GM04503 (cell line): ENCODE measurements around the gene GALM.
"Not testable (repeated sequence)": the region's sequence is repeated elsewhere in the genome, so short reads cannot be mapped to it uniquely, and the experiment has no call there.

Experiments
- DNase-seq: peaks from one replicate; pipeline ENCODE4 v3.0.0-alpha.2; 2012; ENCODE audit warnings: low read depth

Gene GALM

DNA sequence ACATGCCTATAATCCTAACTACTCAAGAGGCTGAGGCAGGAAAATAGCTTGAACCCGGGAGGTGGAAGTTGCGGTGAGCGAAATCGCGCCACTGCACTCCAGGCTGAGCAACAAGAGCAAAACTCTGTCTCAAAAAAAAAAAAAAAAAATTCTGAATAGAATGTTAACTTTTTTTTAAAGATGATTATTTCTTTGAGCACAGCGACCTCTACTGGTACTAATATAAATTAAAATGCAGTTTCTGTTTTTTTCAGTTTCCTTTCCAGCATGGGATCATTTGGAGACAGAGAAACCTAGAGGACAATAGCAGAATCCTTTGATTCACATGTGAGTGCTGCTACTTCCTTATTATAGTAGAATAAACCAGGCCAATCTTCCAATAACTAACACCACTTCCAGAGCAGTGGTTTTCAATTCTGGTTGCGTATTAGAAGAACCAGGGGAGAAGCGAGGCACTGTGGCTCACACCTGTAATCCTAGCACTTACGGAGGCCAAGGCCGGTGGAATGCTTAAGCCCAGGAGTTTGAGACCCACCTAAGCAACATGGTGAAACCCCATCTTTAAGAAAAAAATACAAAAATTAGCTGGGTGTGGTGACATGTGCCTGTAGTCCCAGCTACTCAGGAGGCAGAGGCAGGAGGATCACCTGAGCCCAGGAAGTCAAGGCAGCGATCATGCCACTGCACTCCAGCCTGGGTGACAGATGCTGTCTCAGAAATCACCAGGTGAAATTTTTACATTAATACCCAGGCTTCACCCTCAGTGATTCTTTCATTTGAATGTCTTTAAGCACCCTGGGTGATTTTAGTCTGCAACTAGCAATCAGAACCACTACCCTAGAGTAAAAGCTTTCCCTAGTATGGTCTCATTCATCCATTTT is 75.2 kb downstream of the GALM start:
- no peak for DNase-seq

DNA sequence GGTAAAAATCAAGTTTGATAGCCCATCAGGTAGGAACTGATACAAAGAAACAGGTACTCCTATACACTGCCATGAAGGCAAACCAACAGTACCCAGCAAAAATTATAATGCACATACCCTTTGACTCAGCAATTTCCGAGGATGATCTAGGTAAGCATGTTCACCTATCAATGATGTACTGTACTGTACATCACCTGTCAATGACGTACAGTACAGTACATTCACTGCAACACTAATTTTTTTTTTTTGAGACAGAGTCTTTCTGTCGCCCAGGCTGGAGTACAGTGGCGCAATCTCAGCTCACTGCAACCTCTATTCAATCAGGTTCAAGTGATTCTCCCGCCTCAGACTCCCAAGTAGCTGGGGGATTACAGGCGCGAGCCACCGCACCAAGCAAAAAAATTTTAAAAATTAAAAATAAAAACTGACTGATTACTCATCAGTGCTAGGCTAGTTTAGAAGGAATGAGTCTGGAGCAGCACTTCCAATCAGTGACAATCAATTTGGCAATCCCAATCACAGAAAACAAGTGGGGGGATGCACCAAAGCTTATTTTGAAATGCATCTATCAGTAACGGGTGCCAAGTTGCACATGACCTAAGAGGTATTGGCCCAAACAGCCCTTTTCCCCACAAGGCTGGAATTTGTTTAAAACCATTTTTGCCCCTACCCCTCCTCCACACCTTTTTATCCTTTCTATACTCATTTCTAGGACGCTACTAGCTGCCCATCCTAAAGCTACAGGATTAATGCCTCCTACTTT is 77.1 kb downstream of the GALM start:
- DNase-seq, result no peak

DNA sequence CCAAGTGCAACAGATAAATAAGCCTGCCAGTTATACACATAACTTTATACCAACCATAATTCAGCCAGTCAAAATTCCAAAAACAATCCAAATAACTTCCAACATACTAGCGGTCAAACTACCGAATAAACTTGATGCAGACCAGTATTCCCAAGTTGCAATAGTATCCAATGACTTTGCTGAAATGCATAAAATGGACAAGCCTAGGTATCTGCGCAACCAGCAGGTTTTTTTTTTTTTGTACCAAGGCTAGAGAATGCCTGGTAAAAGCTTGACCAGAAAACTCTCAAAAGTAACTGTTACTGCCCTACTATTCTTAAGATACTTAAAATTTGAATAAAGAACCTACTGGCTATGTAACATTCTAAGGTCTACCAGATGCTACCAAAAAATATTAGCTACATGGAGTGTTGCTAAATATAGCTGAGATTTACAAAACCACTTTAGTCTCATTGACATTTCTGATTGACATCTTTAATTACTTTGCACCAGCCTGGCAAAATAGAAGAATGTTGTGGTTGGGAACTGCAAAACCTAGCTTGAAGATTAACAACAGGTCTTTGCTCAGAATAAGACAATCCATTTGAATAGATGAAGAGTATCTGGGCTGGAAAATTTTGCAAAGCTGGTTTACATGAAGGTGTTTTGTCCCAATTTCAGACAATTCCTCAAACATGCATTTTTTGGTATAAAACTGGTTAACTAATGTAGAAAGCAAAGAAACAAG is 77.9 kb downstream of the GALM start:
- DNase-seq, result no peak

DNA sequence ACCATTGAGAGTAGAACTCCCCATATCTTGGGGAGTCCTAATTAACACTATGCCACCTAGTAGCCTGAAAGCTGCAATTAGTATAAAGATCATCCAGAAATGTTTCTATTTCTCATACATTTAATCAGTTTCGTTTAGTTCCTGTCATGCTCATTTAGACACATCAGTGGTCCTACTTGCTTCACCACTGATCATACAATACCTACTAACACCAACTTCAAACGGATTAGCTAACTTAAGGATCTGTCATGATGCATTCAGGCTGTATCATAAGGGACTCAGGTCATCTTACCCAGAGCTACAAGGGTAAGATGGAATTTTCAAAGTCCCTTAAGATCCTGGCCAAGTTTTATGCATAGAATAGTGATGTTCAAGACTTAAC is 78.5 kb downstream of the GALM start:
- DNase-seq, result no peak

DNA sequence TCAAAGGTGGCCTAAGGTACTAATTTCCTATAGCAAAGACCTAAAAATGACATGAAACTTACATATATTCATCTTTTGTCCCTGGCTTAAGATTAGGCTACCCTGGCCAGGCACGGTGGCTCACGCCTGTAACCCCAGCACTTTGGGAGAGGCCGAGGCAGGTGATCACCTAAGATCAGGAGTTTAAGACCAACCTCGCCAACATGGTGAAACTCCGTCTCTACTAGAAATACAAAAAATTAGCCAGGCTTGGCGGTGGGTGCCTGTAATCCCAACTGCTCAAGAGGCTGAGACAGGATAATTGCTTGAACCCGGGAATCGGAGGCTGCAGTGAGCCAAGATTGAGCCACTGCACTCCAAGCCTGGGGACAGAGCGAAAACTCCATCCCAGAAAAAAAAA is 79.4 kb downstream of the GALM start:
- no peak for DNase-seq

DNA sequence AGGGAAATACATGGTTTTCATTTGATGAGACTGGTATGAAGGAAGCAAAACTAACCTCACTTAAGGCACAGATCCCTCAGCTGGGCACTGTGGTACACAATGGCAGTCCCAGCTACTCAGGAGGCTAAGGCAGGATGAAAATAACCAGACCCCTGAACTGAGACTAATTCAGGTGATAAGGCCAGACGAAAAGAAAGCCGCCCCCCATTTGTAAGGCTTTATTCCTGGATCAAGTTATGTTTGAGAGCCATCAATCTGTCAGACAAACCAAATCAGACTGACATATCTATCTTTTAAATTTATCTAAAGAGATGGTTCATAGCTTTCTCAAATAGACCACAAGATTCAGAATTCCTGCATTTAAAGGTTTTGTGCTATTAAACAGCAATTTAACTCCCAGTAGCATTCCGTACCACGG is 81.1 kb downstream of the GALM start:
- no peak for DNase-seq

DNA sequence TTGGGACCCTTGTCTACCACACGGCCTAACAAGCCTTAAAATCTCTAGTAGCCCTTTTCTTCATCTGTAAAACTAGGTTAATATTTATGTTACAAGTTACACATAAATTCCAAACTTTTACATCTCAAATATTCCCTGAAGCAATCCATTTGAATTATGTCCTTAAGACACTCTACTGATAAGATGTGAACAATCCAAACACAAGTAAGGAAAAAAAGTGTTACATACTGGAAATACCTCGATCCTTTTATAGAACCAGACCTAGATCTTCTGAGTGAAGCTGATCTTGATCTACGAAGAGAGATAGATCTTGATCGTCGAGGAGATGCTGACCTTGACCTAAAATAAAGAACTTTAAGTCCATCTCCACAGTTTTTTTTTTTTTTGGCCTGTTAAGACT is 81.9 kb downstream of the GALM start:
- DNase-seq, result no peak

DNA sequence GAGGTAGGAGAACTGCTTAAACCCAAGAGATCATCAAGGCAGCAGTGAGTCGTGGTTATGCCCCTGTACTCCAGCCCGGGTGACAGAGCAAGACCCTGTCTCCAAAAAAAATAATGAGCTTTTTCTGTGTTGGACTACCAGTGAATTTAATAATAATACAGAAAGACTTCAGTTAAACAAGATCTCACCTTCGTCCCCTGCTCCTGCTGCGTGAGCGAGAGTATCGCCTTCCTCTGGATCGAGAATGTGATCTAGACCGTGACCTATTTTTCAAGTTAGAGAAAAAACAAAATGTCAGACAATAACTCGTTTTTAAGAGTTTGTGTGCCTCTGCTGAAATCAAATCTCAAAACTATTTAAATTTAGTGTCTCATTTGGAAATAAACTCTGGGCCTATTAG is 82.5 kb downstream of the GALM start:
- no peak for DNase-seq

DNA sequence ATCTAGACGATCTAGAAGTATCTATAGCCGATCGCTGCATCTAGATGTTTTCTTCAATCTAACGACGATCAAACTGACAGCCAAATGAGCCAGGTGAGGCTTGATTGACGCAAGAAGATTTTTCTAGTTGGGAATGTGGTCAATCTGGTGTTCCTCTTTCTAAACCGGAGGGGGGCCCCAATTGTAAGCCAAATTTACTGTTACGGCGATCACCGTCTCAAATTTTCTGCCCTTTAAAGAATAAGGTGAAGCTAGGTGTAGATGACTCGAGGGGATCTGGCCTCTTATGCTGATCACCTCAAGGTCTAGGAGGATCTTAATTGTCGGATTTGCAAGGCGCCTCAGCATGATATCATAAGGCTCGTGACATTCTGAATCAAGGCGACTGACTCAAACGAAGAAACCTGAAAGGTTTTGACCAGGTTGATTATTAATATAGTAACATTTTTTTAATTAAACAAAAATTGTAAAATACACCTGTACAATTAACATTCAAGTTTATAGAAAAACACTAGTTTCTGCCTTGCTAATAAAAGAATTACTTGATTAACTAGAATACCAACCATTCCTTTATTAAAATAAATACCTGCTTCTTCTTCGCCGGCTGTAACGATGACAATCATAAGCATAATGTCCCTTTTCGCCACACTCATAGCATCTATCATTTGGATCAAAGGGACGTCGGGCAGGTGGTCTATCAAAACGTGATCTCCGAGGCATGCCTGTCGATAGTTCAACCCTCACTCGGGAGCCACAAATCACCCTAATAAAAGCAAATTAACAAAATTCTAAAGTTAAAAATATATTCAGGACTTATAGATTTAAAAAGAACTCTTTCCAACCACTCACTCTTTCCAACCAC is 83.3 kb downstream of the GALM start:
- no peak for DNase-seq

DNA sequence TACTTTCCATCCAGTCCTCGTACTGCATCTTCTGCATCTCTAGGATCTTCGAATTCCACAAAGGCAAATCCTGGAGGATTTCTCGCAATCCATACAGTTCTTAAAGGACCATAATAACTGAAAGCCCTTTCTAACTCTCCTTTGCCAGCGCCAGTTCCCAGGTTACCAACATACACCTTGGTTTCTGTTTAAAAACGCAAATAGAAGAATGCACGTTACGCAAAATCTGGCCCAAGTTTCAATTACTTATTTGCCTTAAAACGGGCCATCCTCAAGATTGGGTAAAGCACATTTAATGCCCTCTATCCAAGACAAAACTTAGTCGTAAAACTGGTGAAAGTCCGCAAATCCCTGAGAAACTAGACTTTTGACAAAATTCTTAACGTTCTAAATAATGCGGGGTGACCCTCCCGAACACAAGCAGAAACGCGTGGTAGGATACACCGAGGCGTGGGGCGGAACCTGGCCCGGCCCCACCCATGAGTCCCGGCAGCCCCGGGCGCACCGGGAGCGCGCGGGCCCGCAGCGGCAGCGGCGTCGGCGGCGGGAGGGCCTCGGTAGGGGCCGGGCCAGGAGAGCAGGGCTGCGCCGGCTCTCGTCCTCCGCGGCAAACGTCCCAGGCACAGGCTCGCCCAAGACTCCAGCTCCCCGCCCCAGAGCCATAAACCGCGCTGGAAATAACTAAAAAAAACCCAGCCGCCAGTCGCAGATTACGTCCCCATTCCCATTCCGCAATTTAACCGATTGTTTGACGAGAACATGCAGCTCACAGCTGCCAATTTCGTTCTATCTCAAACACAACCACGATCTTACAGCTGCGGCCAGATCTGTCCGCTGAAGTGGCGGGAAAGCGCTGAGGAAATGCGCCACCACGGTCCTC is 84.3 kb downstream of the GALM start:
- DNase-seq, result no peak

DNA sequence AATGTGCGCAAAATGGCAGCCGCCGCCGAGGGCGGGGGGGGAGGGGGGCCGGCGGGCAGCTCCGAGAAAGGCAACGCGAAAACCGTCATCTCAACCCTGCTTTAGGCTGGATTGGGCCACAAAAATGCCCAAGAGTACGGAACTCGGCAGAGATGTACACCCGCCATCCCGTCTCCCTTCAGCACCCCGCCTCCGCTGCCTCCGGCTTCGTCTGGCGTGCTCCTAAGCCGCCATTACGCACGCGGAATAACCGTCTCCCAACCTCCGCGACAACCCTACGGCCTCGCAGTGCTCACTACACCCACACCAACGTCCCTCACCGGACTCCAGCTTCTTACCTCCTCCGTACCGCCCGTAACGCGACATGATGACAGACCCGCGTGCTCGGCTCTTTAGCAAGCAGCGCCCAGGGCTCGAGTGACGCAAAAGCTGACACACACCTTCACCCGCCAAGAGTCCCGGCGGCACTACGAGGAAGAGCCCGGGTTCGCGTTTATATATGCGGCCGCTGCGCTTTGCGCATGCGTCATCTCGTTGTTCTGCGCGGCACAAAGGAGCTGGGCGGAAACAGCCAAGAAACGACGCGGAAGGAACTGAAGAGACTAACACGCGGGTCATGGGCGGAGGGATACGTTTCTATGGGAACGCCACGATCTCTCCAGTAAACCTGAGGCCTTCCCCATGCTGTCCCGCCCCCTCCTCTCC is 85.1 kb downstream of the GALM start, which contains the start of gene SRSF7:
TSS of gene SRSF7 (minus strand) at position 471 of the 705 bp plus-strand sequence. CDS start at position 366, 105 bp downstream.
- DNase-seq, result peak; percentile 96

DNA sequence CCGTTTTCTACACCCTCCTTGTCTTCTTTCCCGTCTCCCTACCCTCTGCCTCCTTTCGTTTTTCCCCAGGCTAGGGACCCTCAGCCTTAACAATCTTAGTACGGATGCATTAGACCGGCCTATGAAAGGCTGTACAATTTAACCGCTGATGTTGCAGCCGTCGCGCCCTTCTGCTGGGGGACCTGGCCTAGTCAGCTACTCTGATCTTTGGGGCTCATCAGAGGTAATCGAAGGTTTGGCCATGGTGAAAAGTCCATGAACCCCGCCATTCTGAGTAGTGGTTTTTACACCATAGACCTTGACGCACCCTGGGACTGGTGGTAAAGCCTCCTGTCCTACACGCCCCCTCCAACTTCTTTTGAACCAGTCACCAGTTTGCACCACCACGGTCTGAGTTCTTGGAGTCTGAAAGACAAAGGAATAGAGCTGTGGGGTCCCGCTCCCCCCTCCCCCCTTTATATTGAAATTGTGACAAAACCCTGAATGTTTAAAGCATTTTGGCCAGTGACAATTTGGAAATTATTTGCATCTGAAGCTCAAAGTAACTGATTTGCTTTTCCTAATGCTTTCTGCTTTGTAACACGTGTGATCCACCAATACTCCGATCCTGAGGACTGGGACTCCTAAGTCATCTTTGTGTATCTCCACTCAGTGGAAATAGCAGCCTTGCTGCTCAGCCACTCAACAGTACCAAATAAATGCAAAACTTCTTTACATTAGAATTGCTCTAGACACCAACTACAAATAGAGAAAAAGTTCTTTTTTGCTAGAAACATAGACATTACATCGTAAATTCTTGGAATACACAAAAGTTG is 85.9 kb downstream of the GALM start:
- DNase-seq, result no peak

DNA sequence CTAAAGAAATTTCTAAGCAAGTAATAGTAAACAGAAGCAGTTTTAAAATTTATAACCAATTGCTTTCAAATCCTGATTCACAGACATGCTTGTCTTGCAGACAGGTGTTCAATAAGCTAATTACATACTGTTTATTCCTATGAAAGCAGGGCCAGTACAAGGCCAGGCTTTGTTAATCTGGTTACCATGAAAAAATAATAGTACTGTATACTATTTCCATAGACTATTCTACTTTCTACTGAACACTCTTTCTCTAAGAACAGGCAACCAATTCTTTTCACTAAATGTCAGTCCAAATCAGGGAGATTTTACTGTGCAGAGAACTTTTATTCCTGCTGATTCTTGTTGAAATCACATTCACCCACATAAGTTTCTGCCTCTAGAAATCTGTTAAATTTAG is 88.1 kb downstream of the GALM start:
- no peak for DNase-seq

DNA sequence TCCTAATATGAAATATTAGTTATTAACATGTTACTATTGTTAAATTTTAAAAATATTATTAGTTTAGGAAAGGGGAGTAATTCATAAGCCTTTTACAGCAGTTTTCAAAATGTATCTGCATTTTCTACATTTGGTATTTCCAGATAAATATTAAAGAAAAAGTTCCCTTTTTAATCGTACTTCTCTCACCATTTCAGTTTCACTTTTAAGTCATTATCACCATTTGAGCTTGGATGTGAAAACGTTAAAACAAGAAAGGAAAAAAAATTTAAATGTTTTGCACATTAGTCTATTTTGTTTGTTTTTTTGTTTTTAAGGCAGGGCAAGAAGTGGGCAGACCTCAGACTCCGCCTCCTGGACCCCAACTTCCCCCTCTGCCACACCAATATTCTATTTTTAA is 88.6 kb downstream of the GALM start:
- no peak for DNase-seq

DNA sequence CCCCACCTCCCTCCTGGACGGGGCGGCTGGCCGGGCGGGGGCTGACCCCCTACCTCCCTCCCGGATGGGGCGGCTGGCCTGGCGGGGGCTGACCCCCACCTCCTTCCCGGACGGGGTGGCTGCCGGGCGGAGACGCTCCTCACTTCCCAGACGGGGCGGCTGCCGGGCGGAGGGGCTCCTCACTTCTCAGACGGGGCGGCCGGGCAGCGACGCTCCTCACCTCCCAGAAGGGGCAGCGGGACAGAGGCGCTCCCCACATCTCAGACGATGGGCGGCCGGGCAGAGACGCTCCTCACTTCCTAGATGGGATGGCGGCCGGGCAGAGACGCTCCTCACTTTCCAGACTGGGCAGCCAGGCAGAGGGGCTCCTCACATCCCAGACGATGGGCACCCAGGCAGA is 90.0 kb downstream of the GALM start:
- DNase-seq, result not testable (repeated sequence)

DNA sequence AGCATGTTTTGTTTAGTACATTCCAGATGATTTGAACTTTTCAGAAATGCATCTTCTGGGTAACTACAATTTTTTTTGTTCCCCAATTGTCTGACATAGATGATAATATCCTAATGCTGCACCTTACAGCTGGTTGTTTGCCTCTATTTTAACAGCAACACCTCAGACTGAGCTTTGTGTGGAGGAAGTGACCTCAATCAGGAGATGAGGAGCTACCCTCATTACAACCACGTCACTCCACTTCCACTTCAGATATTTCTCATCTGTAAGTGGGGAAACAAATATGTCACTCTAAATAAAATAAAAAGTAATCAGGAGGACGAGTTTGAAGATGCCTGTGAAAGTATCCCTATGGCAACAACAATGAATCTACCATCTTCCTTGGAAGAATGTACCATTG is 97.3 kb downstream of the GALM start:
- DNase-seq, result no peak

DNA sequence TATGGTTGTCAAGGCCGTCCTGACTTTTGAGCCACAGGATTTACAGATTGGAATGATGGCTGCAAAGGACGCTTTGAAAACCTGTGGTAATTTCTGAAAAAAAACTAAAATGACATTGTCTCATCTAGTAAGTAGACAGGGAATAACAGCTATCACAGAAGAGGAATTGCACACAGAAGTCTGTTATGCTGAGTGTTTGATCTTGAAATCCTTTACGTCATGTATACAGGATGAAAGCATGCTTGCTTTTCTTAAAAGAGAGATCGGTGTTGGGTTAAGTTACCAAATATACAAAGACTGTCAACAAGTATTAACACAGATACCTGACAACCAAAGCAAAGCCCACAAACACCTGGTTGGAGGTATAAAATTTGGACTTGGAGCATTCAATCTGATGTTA is 97.8 kb downstream of the GALM start:
- DNase-seq, result no peak

DNA sequence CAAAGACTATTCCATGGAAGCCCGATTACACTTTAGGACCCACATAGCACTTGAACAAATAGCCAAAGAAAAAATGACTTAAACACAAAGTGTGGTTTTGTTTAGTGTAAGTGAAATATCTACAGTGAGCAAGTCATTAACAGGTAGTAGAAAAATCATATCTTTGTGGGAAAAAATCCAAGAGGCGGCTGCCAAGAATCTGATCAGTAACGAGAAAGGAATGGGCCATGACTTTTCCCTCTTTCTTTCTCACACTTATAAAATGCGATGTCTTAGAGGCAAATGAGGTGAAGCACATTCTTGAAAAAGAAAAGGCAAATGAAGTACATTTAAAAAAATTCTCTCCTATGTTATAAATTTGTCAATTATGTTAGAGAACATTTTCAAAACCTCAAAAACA is 99.2 kb downstream of the GALM start:
- no peak for DNase-seq

DNA sequence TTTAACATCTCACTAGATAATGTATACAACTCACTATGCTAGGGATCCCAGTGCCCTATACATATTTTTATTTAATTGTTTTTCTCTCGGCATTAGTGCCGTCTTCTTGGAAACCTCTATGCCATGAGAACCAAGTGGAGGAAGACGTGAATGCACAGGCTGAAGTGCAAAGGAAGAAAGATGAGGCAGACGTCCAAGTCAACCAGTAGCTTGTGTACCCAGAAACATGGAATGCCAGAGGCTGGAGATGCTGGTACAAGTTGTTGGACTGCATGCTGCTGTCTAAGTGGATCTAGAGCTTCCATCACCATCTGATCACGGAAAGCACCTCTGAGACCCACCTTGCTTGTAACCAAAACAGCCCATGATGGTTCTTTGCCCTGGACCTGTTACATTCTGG is 99.6 kb downstream of the GALM start:
- no peak for DNase-seq
